Activated CD4-positive, alpha-beta T cell treated with anti-CD3 and anti-CD28 coated beads, Interleukin-2, amount 10 ng/mL, durations not matched to agents 24 days and 14 days (primary cell): Measurements from ENCODE around the gene FOSL1. TPM values are rescaled to one million over a fixed set of nuclear protein-coding genes. Genes with fewer than 3 reads are reported as not detected.
"Not testable (repeated sequence)": the region's sequence is repeated elsewhere in the genome, so short reads cannot be mapped to it uniquely, and the experiment has no call there.

Experiments used
- DNase-seq: peaks from one replicate; pipeline ENCODE4 v3.0.0; 2022
- H3K27ac Mint-ChIP-seq: one replicate; pipeline ENCODE4 v1.8.0; 2022; ENCODE audit warnings: mild to moderate bottlenecking, mixed read lengths
- H3K27me3 Mint-ChIP-seq: one replicate; pipeline ENCODE4 v1.8.0; 2022; ENCODE audit warnings: mixed read lengths
- H3K36me3 Mint-ChIP-seq: one replicate; pipeline ENCODE4 v1.8.0; 2022; ENCODE audit warnings: low read depth, mild to moderate bottlenecking, mixed read lengths
- H3K4me1 Mint-ChIP-seq: one replicate; pipeline ENCODE4 v1.8.0; 2021; ENCODE audit warnings: mixed read lengths
- H3K4me3 Mint-ChIP-seq: one replicate; pipeline ENCODE4 v1.8.0; 2022; ENCODE audit warnings: mild to moderate bottlenecking, moderate library complexity, mixed read lengths
- H3K9me3 Mint-ChIP-seq: one replicate; pipeline ENCODE4 v1.8.0; 2021; ENCODE audit warnings: mixed read lengths
- intact Hi-C: fragments of 100-400 bp; cut with micrococcal nuclease; formaldehyde crosslinking; loops from one replicate; pipeline ENCODE4 v1.15.1; 2023
- total RNA-seq: library from RNA; stranded (reverse); gene quantifications from 2 replicates; pipeline ENCODE4 v1.2.3, GENCODE V29; 2022

Gene FOSL1
- total RNA-seq, 1 donor from 2014 or later = 32.1 TPM

- H3K4me1 Mint-ChIP-seq, H3K4me3 Mint-ChIP-seq, DNase-seq, intact Hi-C loops, H3K27me3 Mint-ChIP-seq, H3K27ac Mint-ChIP-seq, H3K9me3 Mint-ChIP-seq: not testable (repeated sequence)
- H3K36me3 Mint-ChIP-seq = peaks cover 37% of the 10 kb centered on the region
Observed at GRCh38 chr11:65848693-65849092, 51.5 kb downstream of the FOSL1 start.

- H3K27ac Mint-ChIP-seq = no peak overlapping the region
- peaks cover 28% of the 10 kb centered on the region for H3K36me3 Mint-ChIP-seq
- no peaks in the 10 kb centered on the region for H3K4me1 Mint-ChIP-seq
- intact Hi-C loops = no loop called here
- H3K4me3 Mint-ChIP-seq = no peak overlapping the region
- H3K9me3 Mint-ChIP-seq = no peaks in the 10 kb centered on the region
- no peak for DNase-seq
- no peaks in the 10 kb centered on the region for H3K27me3 Mint-ChIP-seq
Observed at GRCh38 chr11:65847746-65848145, 52.4 kb downstream of the FOSL1 start.

GRCh38 chr11:65844231-65844872, 55.8 kb downstream of the FOSL1 start:
- DNase-seq = no peak
- Mint-ChIP-seq H3K9me3 (no peaks in the 10 kb centered on the region), H3K27me3 (no peaks in the 10 kb centered on the region), H3K4me1 (no peaks in the 10 kb centered on the region), H3K27ac (no peak overlapping the region), H3K36me3 (no peaks in the 10 kb centered on the region), H3K4me3 (no peak overlapping the region)
- intact Hi-C loops = no loop called here

GRCh38 chr11:65843811-65844210, 56.4 kb downstream of the FOSL1 start:
- DNase-seq = no peak
- no peak overlapping the region for H3K4me3 Mint-ChIP-seq
- no peak overlapping the region for H3K27ac Mint-ChIP-seq
- intact Hi-C loops = no loop called here
- H3K4me1 Mint-ChIP-seq = no peaks in the 10 kb centered on the region
- H3K36me3 Mint-ChIP-seq = no peaks in the 10 kb centered on the region
- H3K27me3 Mint-ChIP-seq = no peaks in the 10 kb centered on the region
- no peaks in the 10 kb centered on the region for H3K9me3 Mint-ChIP-seq

GRCh38 chr11:65842144-65842543, 58.0 kb downstream of the FOSL1 start:
- no peaks in the 10 kb centered on the region for H3K9me3 Mint-ChIP-seq
- DNase-seq = no peak
- intact Hi-C loops = no loop called here
- no peaks in the 10 kb centered on the region for H3K4me1 Mint-ChIP-seq
- H3K4me3 Mint-ChIP-seq = no peak overlapping the region
- H3K27me3 Mint-ChIP-seq = no peaks in the 10 kb centered on the region
- no peak overlapping the region for H3K27ac Mint-ChIP-seq
- no peaks in the 10 kb centered on the region for H3K36me3 Mint-ChIP-seq

Other genes starting within 250 kb of the FOSL1 start
- 95.7 and 98.2 TPM in 2 replicates for gene RELA, start 237.5 kb downstream of the FOSL1 start, total RNA-seq
- gene KAT5, start 188.1 kb downstream of the FOSL1 start, total RNA-seq = 71.6 and 72.3 TPM in 2 replicates
- 86.4 and 100.0 TPM in 2 replicates for gene RNASEH2C, start 179.6 kb downstream of the FOSL1 start, total RNA-seq
- gene AP5B1, start 119.4 kb downstream of the FOSL1 start, total RNA-seq = 20.1 and 21.1 TPM in 2 replicates
- gene OVOL1, start 113.3 kb downstream of the FOSL1 start, total RNA-seq = 0.07 TPM in 1 of 2 replicates, not detected in the other
- 1.2 and 2.1 TPM in 2 replicates for gene SNX32, start 66.4 kb downstream of the FOSL1 start, total RNA-seq
- gene CFL1, start 42.2 kb downstream of the FOSL1 start, total RNA-seq = 1,047 and 1,065 TPM in 2 replicates
- 77.4 and 80.5 TPM in 2 replicates for gene MUS81, start 40.0 kb downstream of the FOSL1 start, total RNA-seq
- 8.4 and 9.1 TPM in 2 replicates for gene EFEMP2, start 27.6 kb downstream of the FOSL1 start, total RNA-seq
- gene CTSW, start 20.6 kb downstream of the FOSL1 start, total RNA-seq = 4.9 and 7.5 TPM in 2 replicates
- 91.0 and 95.7 TPM in 2 replicates for gene FIBP, start 11.9 kb downstream of the FOSL1 start, total RNA-seq
- gene CCDC85B, start 9.7 kb downstream of the FOSL1 start, total RNA-seq = 62.2 and 62.5 TPM in 2 replicates
- 20.9 and 21.1 TPM in 2 replicates for gene C11orf68, start 18.7 kb upstream of the FOSL1 start, total RNA-seq
- gene DRAP1, start 19.0 kb upstream of the FOSL1 start, total RNA-seq = 113 and 117 TPM in 2 replicates
- not detected in 2 replicates for gene TSGA10IP, start 45.1 kb upstream of the FOSL1 start, total RNA-seq
- 99.1 and 104 TPM in 2 replicates for gene SART1, start 61.3 kb upstream of the FOSL1 start, total RNA-seq
- 64.9 and 75.9 TPM in 2 replicates for gene EIF1AD, start 101.8 kb upstream of the FOSL1 start, total RNA-seq
- gene BANF1, start 102.1 kb upstream of the FOSL1 start, total RNA-seq = 291 and 298 TPM in 2 replicates
- 0.45 and 1.5 TPM in 2 replicates for gene CST6, start 111.6 kb upstream of the FOSL1 start, total RNA-seq
- gene CATSPER1, start 126.1 kb upstream of the FOSL1 start, total RNA-seq = 0.28 and 0.30 TPM in 2 replicates
- not detected in 2 replicates for gene GAL3ST3, start 148.8 kb upstream of the FOSL1 start, total RNA-seq
- gene SF3B2, start 152.0 kb upstream of the FOSL1 start, total RNA-seq = 283 and 284 TPM in 2 replicates
- 90.9 and 96.7 TPM in 2 replicates for gene PACS1, start 169.9 kb upstream of the FOSL1 start, total RNA-seq